Retinal pigment epithelial cell (primary cell): ENCODE data around the gene EXPH5.
"Not testable (repeated sequence)": the region's sequence is repeated elsewhere in the genome, so short reads cannot be mapped to it uniquely, and the experiment has no call there.

Source experiments
- DNase-seq: peaks from one replicate; pipeline ENCODE4 v3.0.0-alpha.2; 2010; ENCODE audit warnings: low read depth
- H3K4me3 ChIP-seq: 2 replicates; pipeline ENCODE4 v1.5.1; 2011; ENCODE audit warnings: mild to moderate bottlenecking, low read length, control low read depth, moderate library complexity
- CTCF ChIP-seq: conservative IDR thresholded peaks from 2 replicates; pipeline ENCODE4 v1.5.1; 2011; ENCODE audit warnings: low read depth, low read length, control low read depth, inconsistent platforms

Gene EXPH5

DNA sequence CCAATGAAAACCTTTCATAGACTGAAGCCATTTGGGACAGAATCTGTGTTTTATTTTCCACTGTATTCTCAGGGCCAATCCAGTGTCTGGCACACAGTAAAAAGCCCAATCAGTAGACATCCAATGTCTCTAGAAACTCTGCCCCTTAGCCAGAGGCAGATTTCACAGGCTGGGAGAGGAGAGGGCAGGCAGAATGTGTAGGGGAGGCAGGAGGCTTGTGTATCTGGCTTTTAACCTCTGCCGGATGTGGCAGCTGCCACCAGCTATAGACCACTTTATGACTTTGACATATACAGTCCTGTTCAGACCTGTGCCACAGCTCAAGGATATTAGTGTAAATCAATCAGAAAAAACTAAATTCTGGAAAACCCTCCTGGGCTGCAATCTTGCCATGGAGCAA, 4.4 kb downstream of the EXPH5 start:
- DNase-seq, result no peak
- no peak overlapping the region for H3K4me3 ChIP-seq
- no peak for TF ChIP-seq CTCF

GRCh38 chr11:108588287-108588686, 5.3 kb downstream of the EXPH5 start:
- H3K4me3 ChIP-seq, result no peak overlapping the region
- DNase-seq, result no peak
- no peak for TF ChIP-seq CTCF

GRCh38 chr11:108587109-108587508, 6.5 kb downstream of the EXPH5 start:
- DNase-seq, result no peak
- TF ChIP-seq CTCF, result no peak
- no peak overlapping the region for H3K4me3 ChIP-seq

DNA sequence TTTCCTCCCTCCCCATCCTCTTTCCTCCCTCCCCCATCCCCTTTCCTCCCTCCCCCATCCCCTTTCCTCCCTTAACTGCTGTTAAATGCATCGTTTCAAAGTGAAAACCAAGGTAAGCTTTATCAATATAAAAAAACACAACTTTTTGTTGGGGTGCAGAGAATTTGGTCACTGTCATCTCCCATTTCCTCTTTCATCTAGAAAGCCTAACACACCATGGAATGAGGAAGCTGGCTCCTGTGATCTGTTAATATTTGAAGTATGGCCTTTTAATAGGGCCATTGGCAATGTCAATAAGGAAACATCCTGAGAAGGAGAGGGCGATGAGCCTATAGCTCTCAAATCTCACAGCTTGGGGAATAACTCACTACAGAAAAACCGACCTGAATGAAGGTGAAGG, 7.0 kb downstream of the EXPH5 start:
- no peak overlapping the region for H3K4me3 ChIP-seq
- no peak for TF ChIP-seq CTCF
- no peak for DNase-seq

DNA sequence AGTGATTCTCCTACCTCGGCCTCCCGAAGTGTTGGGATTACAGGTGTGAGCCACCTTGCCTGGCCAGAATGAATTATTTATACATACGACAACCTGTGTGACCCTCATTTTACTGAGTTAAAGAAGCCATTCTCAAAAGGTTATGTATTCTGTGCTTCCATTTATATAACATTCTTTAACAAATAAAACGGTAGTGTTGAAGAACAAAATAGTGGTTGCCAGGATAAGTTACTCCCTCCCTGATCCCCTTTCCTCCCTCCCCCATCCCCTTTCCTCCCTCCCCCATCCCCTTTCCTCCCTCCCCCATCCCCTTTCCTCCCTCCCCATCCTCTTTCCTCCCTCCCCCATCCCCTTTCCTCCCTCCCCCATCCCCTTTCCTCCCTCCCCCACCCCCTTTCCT, 7.4 kb downstream of the EXPH5 start:
- DNase-seq, H3K4me3 ChIP-seq: not testable (repeated sequence)

GRCh38 chr11:108584973-108585372, 8.6 kb downstream of the EXPH5 start:
- H3K4me3 ChIP-seq, result no peak overlapping the region
- TF ChIP-seq CTCF, result no peak
- no peak for DNase-seq

DNA sequence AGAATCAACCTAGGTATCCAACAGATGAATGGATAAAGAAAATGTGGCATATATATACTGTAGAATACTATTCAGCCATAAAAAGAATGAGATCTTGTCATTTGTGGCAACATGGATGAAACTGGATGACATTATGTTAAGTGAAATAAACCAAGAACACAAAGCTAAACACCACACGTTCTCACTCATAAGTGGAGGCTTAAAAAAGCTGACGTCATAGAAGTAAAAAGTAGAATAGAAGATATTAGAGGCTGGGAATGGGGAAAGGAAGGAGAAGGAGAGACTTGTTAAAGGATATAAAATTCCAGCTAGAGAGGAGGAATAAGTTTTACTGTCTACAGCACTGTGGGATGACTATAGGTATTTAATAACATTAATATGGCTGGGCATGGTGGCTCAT, 12.9 kb downstream of the EXPH5 start:
- H3K4me3 ChIP-seq, result no peak overlapping the region
- DNase-seq, result no peak
- TF ChIP-seq CTCF, result no peak

DNA sequence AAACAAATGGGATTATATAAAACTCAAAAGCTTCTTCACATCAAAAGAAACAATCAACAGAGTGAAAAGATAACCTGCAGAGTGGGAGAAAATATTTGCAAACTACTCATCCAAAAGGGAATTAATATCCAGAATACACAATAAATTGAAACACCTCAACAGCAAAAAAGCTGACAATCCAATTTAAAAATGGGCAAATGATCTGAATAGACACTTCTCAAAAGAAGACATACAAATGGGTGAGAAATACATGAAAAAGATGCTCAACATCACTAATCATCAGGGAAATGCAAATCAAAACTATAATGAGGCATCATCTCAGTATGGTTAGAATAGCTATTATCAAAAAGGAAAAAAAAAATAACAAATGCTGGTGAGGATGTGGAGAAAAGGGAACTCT, 13.5 kb downstream of the EXPH5 start:
- TF ChIP-seq CTCF, result no peak

More for the DNA sequence above, 13.5 kb downstream of the EXPH5 start:
- no peak for DNase-seq
- no peak overlapping the region for H3K4me3 ChIP-seq
